SK-N-MC (cell line): Measurements from ENCODE around the gene CTU2.

ENCODE experiments used
- DNase-seq: peaks from one replicate; pipeline ENCODE4 v3.0.0-alpha.2; 2011; ENCODE audit warnings: low read depth, low spot score
- H3K27ac ChIP-seq: fragments of 200-600 bp; sonication (generic); 2 replicates; pipeline ENCODE4 v1.5.1; 2016; ENCODE audit warnings: mixed run types
- H3K36me3 ChIP-seq: fragments of 200-600 bp; sonication (generic); 2 replicates; pipeline ENCODE4 v1.6.1; 2017; ENCODE audit warnings: antibody characterized with exemption, low read length, mixed read lengths; ENCODE audit not compliant: insufficient read depth
- H3K4me3 ChIP-seq: fragments of 200-600 bp; sonication (generic); 2 replicates; pipeline ENCODE4 v1.5.1; 2016
- H3K9ac ChIP-seq: fragments of 200-600 bp; sonication (generic); 2 replicates; pipeline ENCODE4 v1.8.0; 2017; ENCODE audit warnings: mixed run types, mixed read lengths; ENCODE audit not compliant: insufficient read length
- H3K9me3 ChIP-seq: fragments of 200-600 bp; sonication (generic); 2 replicates; pipeline ENCODE4 v1.6.1; 2017; ENCODE audit warnings: low read depth, mild to moderate bottlenecking, antibody characterized with exemption, low read length, moderate library complexity, mixed read lengths
- EZH2 ChIP-seq: fragments of 200-600 bp; sonication (generic); IDR thresholded peaks from one replicate; pipeline ENCODE4 v1.6.1; 2017; ENCODE audit warnings: antibody characterized with exemption
- FOXP2 ChIP-seq: optimal IDR thresholded peaks from 2 replicates; pipeline ENCODE3; 2011; ENCODE audit warnings: mild to moderate bottlenecking, moderate library complexity; ENCODE audit not compliant: insufficient read depth; ENCODE audit errors: extremely low read length, control extremely low read depth
- POLR2AphosphoS5 ChIP-seq: IDR thresholded peaks from 2 replicates; pipeline ENCODE4 v1.6.1; 2012; ENCODE audit warnings: mild to moderate bottlenecking, low read depth, low read length, borderline replicate concordance

Gene CTU2

DNA sequence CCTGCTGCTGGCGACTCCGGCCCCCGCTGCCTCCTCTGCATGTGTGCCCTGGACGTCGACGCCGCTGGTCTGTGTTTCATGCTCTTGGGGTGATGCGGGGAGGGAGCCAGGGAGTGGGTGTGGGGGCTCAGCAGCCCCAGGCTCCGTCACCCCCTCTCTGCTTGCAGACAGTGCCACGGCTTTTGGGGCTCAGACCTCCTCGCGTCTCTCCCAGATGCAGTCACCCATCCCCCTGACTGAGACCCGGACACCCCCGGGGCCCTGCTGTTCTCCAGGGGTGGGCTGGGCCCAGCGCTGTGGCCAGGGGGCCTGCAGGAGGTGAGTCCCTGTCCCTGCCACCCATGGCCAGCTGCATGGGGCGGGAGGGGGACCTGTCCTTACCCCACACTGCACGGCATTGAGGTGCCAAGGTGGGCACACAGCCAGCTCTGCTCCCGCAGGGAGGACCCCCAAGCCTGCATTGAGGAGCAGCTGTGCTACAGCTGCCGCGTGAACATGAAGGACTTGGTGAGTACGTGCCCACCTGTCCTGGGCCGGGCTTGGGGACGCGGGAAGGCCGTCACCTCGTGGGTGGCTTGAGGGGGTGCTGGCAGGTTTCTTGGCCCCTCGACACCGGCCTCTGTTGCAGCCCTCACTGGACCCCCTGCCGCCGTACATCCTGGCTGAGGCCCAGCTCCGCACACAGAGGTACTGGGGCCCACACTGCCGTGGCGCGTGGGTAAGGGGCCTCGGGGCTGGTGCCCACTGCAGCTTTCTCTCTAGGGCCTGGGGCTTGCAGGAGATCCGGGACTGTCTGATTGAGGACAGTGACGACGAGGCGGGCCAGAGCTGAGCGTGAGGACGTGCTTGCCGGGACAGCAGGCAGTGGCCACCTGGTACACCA lies 8.4 kb downstream of the CTU2 start:
- Histone ChIP-seq H3K4me3 (no peak overlapping the region), H3K9ac (no peak overlapping the region), H3K9me3 (no peaks in the 10 kb centered on the region), H3K36me3 (peaks cover 10% of the 10 kb centered on the region; the same call in 1 of the 2 replicates), H3K27ac (no peak overlapping the region)
- TF ChIP-seq FOXP2, result no peak
- no peak for TF ChIP-seq EZH2
- no peak for TF ChIP-seq POLR2AphosphoS5
- no peak for DNase-seq

DNA sequence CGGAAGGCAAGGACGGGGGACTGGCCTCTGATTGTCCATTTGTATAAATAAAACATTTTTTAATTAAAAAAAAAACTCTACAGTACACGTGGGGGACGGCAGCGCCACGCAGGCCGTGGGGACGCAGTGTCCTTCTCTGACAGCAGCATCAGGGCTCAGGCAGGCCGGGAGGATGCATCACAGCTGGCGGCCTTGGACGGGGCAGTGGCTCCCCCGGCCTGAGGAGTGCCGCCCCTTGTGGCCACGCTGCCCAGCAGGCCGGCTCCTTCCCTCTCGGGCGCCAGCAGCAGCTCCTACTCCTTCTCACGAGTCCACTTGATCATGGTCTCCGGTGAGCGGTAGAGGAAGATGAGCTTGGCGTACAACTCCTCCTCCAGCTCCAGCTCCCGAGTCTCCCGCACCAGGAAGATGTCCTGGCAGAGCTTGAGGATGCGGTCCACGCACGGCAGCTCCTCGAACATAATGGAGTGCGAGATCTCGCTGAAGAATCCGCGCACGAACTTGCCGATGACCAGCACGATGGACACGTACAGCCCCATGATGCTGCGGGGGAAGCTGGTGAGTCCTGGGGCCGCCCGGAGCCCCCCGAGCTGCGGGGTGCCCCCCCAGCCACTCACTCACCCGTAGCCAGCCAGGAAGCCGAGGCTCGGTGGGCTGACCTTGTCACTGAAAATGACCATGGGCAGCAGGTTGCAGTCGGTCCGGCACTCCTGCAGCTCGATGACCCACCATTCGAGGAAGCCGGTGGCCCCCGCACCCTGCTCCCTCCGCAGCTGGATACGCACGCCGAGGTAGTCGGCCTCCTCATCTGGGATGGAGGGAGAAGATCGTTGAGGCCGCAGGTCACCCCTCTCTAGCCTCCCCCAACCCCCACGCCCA lies 9.2 kb downstream of the CTU2 start:
- peaks cover 10% of the 10 kb centered on the region; the same call in 1 of the 2 replicates for H3K36me3 ChIP-seq
- H3K27ac ChIP-seq, result no peak overlapping the region
- H3K4me3 ChIP-seq, result no peak overlapping the region
- no peak overlapping the region for H3K9ac ChIP-seq
- TF ChIP-seq EZH2, result no peak
- no peaks in the 10 kb centered on the region for H3K9me3 ChIP-seq
- DNase-seq, result no peak

DNA sequence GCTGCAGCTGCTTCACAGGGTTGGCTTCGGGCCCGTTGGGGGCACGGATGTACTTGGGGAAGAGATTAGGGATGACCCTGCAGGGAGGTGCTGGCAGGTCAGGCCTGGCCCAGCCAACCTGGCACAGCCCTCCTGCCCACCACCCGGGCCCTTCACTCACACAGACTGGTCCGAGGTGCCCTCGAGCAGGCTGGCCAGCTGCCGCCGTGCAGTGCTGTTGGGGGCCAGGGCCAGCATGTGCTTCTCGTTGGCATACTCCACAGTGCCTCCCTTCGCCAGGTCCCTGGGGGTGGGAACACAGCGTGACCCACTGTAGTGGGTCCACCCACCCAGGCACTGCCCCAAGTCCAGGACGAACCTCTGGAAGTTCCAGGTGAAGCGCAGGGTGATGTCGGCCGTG lies 9.9 kb downstream of the CTU2 start:
- H3K9me3 ChIP-seq, result no peaks in the 10 kb centered on the region
- H3K36me3 ChIP-seq, result peaks cover 10% of the 10 kb centered on the region; the same call in 1 of the 2 replicates
- no peak overlapping the region for H3K9ac ChIP-seq
- no peak overlapping the region for H3K4me3 ChIP-seq
- TF ChIP-seq POLR2AphosphoS5 (no peak), EZH2 (no peak), FOXP2 (no peak)
- DNase-seq, result no peak
- H3K27ac ChIP-seq, result no peak overlapping the region

DNA sequence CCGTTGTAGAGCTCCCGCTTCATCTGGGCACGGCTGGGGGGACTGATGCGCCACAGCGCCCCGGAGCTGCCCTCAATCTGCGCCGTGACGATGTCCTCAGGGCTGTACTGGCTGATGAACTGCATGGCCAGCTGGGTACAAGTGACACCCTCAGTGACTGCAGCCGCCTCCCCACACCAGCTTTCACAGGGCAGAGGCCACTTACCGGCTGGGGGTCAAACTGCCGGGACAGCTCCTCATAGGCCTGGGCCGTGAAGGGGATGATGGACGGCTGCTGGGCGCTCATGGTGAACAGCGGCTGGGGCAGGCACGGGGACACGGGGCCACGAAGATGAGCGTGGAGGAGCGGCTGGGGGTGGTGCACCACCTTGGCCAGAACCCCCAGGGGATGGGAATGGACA lies 10.3 kb downstream of the CTU2 start:
- TF ChIP-seq EZH2 (no peak), FOXP2 (no peak), POLR2AphosphoS5 (no peak)
- Histone ChIP-seq H3K36me3 (peaks cover 10% of the 10 kb centered on the region; the same call in 1 of the 2 replicates), H3K4me3 (no peak overlapping the region), H3K9ac (no peak overlapping the region), H3K9me3 (no peaks in the 10 kb centered on the region), H3K27ac (no peak overlapping the region)
- DNase-seq, result no peak

DNA sequence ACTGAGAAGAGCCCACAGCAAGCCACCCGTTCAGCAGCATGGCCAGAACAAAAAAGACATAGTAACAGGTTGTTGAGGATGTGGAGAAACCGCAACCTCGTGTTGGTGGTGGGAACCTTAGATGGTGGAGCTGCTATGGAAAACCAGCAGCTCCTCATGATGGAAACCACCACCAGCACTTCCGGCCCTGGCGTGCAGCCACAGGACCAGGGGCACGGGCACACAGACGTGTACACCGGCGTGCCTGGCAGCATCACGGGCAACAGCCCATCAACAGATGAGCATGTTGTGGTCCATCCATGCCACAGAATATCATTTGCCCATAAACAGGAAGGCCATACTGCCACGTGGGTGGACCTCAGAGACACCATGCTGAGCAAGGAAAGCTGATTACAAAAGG lies 11.9 kb downstream of the CTU2 start:
- no peak overlapping the region for H3K27ac ChIP-seq
- DNase-seq, result no peak
- no peak for TF ChIP-seq FOXP2
- TF ChIP-seq POLR2AphosphoS5, result no peak; the same call in 1 of the 2 replicates
- no peak for TF ChIP-seq EZH2
- H3K36me3 ChIP-seq, result peaks cover 10% of the 10 kb centered on the region; the same call in 1 of the 2 replicates
- H3K4me3 ChIP-seq, result no peak overlapping the region
- H3K9ac ChIP-seq, result no peak overlapping the region
- no peaks in the 10 kb centered on the region for H3K9me3 ChIP-seq

DNA sequence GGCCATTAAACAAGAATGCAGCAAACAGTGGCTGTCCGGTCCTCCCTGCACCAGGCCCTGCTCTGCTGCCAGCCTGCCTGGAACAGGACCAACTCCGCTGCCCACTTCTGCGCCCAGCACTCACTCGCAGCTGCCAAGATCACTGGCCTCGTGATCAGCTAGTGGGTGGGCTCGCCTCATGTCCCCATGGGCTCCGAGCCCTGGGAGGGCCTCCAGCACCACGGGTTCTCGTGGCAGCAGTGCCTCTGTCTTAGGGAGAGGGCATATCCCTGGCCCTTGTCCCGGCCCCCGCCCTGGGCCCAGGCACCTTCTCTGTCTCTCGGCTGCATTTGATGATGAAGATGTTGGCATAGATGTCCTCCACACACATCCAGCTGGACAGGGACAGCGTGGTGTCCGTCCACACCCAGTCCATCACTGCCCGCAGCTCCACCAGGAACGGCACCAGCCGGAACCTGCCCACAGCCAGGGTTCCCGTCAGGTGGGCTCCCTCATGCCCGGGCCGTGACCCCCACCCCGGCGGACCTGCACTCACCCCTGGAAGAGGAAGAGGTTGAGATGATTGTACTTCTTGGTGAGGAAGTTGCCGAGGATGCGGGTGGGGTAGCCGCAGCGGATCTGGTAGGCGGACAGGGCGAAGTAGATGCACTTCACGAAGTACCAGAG lies 13.1 kb downstream of the CTU2 start:
- H3K4me3 ChIP-seq, result no peak overlapping the region
- no peak for DNase-seq
- H3K27ac ChIP-seq, result no peak overlapping the region
- no peaks in the 10 kb centered on the region for H3K9me3 ChIP-seq
- H3K36me3 ChIP-seq, result peaks cover 10% of the 10 kb centered on the region; the same call in 1 of the 2 replicates
- H3K9ac ChIP-seq, result no peak overlapping the region
- no peak for TF ChIP-seq POLR2AphosphoS5

DNA sequence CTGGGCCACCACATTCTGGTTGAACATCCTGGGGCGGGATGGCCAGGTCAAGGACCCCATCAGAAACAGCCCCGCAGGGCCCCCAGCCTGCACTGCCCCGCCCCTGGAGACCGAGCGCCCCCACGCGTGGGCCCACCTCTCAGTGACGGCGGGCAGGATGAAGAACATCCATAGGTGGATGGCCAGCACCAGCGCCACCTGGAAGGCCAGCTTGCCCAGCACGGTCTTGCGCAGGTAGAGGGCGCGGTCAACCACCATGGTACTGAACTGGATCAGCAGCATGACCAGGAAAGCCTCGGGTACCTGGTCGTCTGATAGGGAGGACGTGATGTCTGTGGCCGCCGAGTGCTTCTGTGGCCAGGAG lies 13.6 kb downstream of the CTU2 start:
- H3K36me3 ChIP-seq, result peaks cover 10% of the 10 kb centered on the region; the same call in 1 of the 2 replicates
- H3K27ac ChIP-seq, result no peak overlapping the region
- no peak for TF ChIP-seq EZH2
- no peak for TF ChIP-seq POLR2AphosphoS5
- no peak for TF ChIP-seq FOXP2

DNA sequence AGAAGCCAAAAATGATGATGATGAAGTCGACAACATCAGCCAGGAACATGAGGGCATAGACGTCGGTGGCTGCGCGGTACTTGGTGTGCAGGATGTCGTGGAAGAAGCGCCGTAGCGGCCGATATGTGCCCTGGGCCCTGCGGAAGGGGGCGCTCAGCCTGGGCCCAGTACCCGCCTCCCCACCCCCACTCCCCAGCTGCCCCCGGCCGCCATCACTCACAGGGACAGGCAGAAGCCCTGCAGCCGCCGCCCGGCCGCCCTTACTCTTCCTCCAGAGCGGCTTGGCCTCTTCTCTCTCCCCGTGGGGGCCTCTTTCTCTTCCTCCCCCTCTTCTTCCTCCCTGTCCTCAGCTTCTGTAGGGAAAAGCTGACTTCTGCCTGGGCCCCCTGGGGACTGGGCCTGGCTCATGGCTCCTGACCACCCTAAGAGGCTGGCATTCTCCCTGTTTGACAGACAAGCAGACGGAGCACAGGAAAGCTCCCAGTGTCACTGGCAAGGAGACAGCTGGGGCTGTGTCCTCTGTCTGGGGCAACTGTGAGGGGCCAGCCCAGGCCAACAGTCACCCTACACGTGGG lies 14.2 kb downstream of the CTU2 start:
- DNase-seq, result no peak
- TF ChIP-seq FOXP2 (no peak), EZH2 (no peak), POLR2AphosphoS5 (no peak)
- Histone ChIP-seq H3K4me3 (no peak overlapping the region), H3K9ac (no peak overlapping the region), H3K27ac (no peak overlapping the region), H3K9me3 (no peaks in the 10 kb centered on the region), H3K36me3 (peaks cover 10% of the 10 kb centered on the region; the same call in 1 of the 2 replicates)

More for the DNA sequence above, 13.6 kb downstream of the CTU2 start:
- H3K9ac ChIP-seq, result no peak overlapping the region
- H3K4me3 ChIP-seq, result no peak overlapping the region
- DNase-seq, result no peak
- H3K9me3 ChIP-seq, result no peaks in the 10 kb centered on the region
